ENCODE results near the gene IGFBP7. TPM values are rescaled to one million over a fixed set of nuclear protein-coding genes. Genes with fewer than 3 reads are reported as not detected.

Gene IGFBP7
- total RNA-seq, 2 donors from 2014 or later, result 1,930 to 2,920 TPM

GRCh38 chr4:57018980-57019379 lies 91.2 kb downstream of the IGFBP7 start:
- no peak for DNase-seq (ENCODE audit: low spot score)
- intact Hi-C loops (cut with DNase I), result no loop called here

- intact Hi-C loops (cut with DNase I), result no loop called here
- DNase-seq (ENCODE audit: low spot score), result no peak
Observed at GRCh38 chr4:57013543-57014120, 96.6 kb downstream of the IGFBP7 start.

GRCh38 chr4:56999751-57000150 lies 110.4 kb downstream of the IGFBP7 start:
- intact Hi-C loops (cut with DNase I), result no loop called here
- DNase-seq (ENCODE audit: low spot score), result no peak

- no peak for DNase-seq (ENCODE audit: low spot score)
- intact Hi-C loops (cut with DNase I), result no loop called here
Observed at GRCh38 chr4:56995525-56995924, 114.7 kb downstream of the IGFBP7 start.

- intact Hi-C loops (cut with DNase I), result no loop called here
- DNase-seq (ENCODE audit: low spot score), result no peak
Observed at GRCh38 chr4:56990109-56990905, 119.9 kb downstream of the IGFBP7 start.

- no peak for DNase-seq (ENCODE audit: low spot score)
- intact Hi-C loops (cut with DNase I), result no loop called here
Observed at GRCh38 chr4:56986952-56987351, 123.2 kb downstream of the IGFBP7 start.

GRCh38 chr4:56986192-56986591 lies 124.0 kb downstream of the IGFBP7 start:
- no peak for DNase-seq (ENCODE audit: low spot score)
- intact Hi-C loops (cut with DNase I), result no loop called here

- no peak for DNase-seq (ENCODE audit: low spot score)
- intact Hi-C loops (cut with DNase I), result no loop called here
Observed at GRCh38 chr4:56981795-56982201, 128.4 kb downstream of the IGFBP7 start.

Other genes starting within 250 kb of the IGFBP7 start
- gene REST, start 202.5 kb downstream of the IGFBP7 start, total RNA-seq, result 10 to 100 TPM; 31.9 to 32.0 TPM
- gene NOA1, start 132.8 kb downstream of the IGFBP7 start, total RNA-seq, result 10 to 100 TPM in 1 of 2 donors, 1 to 10 TPM in 1; 8.8 to 10.3 TPM
- 10 to 100 TPM; 60.2 to 68.4 TPM for gene POLR2B, start 131.5 kb downstream of the IGFBP7 start, total RNA-seq

All from posterior vena cava (tissue), 2 donors.